Stimulated activated naive CD8-positive, alpha-beta T cell treated with anti-CD3 and anti-CD28 coated beads, Interleukin-15, Interleukin-2, amounts not matched to agents 100 ng/mL and 50 ng/mL, for 24 hours (primary cell): ENCODE data around the gene BZW2.
A peak's percentile ranks its signal among the peaks of the same experiment; 100 is the strongest.

Experiments
- H3K27ac Mint-ChIP-seq: one replicate; pipeline ENCODE4 v1.8.0; 2021; ENCODE audit warnings: mild to moderate bottlenecking, mixed read lengths
- H3K27me3 Mint-ChIP-seq: one replicate; pipeline ENCODE4 v1.8.0; 2021; ENCODE audit warnings: mixed read lengths
- H3K36me3 Mint-ChIP-seq: one replicate; pipeline ENCODE4 v1.8.0; 2021; ENCODE audit warnings: low read depth, mixed read lengths
- H3K4me1 Mint-ChIP-seq: one replicate; pipeline ENCODE4 v1.8.0; 2021; ENCODE audit warnings: low read depth, mixed read lengths
- H3K4me3 Mint-ChIP-seq: one replicate; pipeline ENCODE4 v1.8.0; 2021; ENCODE audit warnings: mild to moderate bottlenecking, mixed read lengths
- H3K9me3 Mint-ChIP-seq: one replicate; pipeline ENCODE4 v1.8.0; 2021; ENCODE audit warnings: mixed read lengths

BZW2 gene

GRCh38 chr7:16634271-16634738, 11.7 kb upstream of the BZW2 start:
- H3K36me3 Mint-ChIP-seq, result peaks cover 36% of the 10 kb centered on the region
- no peaks in the 10 kb centered on the region for H3K9me3 Mint-ChIP-seq
- H3K27ac Mint-ChIP-seq, result no peak overlapping the region
- no peaks in the 10 kb centered on the region for H3K27me3 Mint-ChIP-seq
- peaks cover 4% of the 10 kb centered on the region for H3K4me1 Mint-ChIP-seq
- H3K4me3 Mint-ChIP-seq, result no peak overlapping the region

GRCh38 chr7:16636555-16637101, 9.4 kb upstream of the BZW2 start:
- H3K4me1 Mint-ChIP-seq, result peaks cover 4% of the 10 kb centered on the region
- H3K4me3 Mint-ChIP-seq, result no peak overlapping the region

GRCh38 chr7:16637379-16637778, 8.6 kb upstream of the BZW2 start:
- no peak overlapping the region for H3K4me3 Mint-ChIP-seq
- no peaks in the 10 kb centered on the region for H3K9me3 Mint-ChIP-seq
- no peaks in the 10 kb centered on the region for H3K27me3 Mint-ChIP-seq
- peaks cover 25% of the 10 kb centered on the region for H3K36me3 Mint-ChIP-seq
- peaks cover 10% of the 10 kb centered on the region for H3K4me1 Mint-ChIP-seq
- no peak overlapping the region for H3K27ac Mint-ChIP-seq

More at GRCh38 chr7:16636555-16637101, 9.4 kb upstream of the BZW2 start:
- H3K27me3 Mint-ChIP-seq, result no peaks in the 10 kb centered on the region
- H3K9me3 Mint-ChIP-seq, result no peaks in the 10 kb centered on the region
- H3K27ac Mint-ChIP-seq, result no peak overlapping the region
- H3K36me3 Mint-ChIP-seq, result peaks cover 31% of the 10 kb centered on the region

- no peaks in the 10 kb centered on the region for H3K27me3 Mint-ChIP-seq
- no peaks in the 10 kb centered on the region for H3K9me3 Mint-ChIP-seq
- H3K4me1 Mint-ChIP-seq, result peaks cover 18% of the 10 kb centered on the region
- peaks cover 24% of the 10 kb centered on the region for H3K36me3 Mint-ChIP-seq
- no peak overlapping the region for H3K27ac Mint-ChIP-seq
- no peak overlapping the region for H3K4me3 Mint-ChIP-seq
These were observed 7.4 kb upstream of the BZW2 start for GRCh38 chr7:16638282-16639280.

GRCh38 chr7:16644157-16644556, 1.8 kb upstream of the BZW2 start:
- Mint-ChIP-seq H3K27me3 (no peaks in the 10 kb centered on the region), H3K4me3 (peak overlapping the region; percentile 98), H3K4me1 (peaks cover 52% of the 10 kb centered on the region), H3K27ac (peak overlapping the region; percentile 84), H3K36me3 (peaks cover 19% of the 10 kb centered on the region), H3K9me3 (no peaks in the 10 kb centered on the region)

- Mint-ChIP-seq H3K36me3 (peaks cover 22% of the 10 kb centered on the region), H3K4me1 (peaks cover 58% of the 10 kb centered on the region), H3K4me3 (peak overlapping the region; percentile 98), H3K9me3 (no peaks in the 10 kb centered on the region), H3K27me3 (no peaks in the 10 kb centered on the region), H3K27ac (peak overlapping the region; percentile 98)
These were observed 1.1 kb upstream of the BZW2 start for GRCh38 chr7:16644636-16645592.

- Mint-ChIP-seq H3K4me1 (peaks cover 72% of the 10 kb centered on the region), H3K27me3 (no peaks in the 10 kb centered on the region), H3K9me3 (no peaks in the 10 kb centered on the region), H3K27ac (peak overlapping the region; percentile 98), H3K4me3 (peak overlapping the region; percentile 98), H3K36me3 (peaks cover 34% of the 10 kb centered on the region)
These were observed 591 bp downstream of the BZW2 start for GRCh38 chr7:16646472-16647072.

- Mint-ChIP-seq H3K27ac (peak overlapping the region; percentile 94), H3K4me3 (peak overlapping the region; percentile 98), H3K27me3 (no peaks in the 10 kb centered on the region), H3K9me3 (no peaks in the 10 kb centered on the region), H3K36me3 (peaks cover 39% of the 10 kb centered on the region), H3K4me1 (peaks cover 75% of the 10 kb centered on the region)
These were observed 1.5 kb downstream of the BZW2 start for GRCh38 chr7:16647435-16647960.

GRCh38 chr7:16648551-16648950, 2.6 kb downstream of the BZW2 start:
- H3K27me3 Mint-ChIP-seq, result no peaks in the 10 kb centered on the region
- H3K36me3 Mint-ChIP-seq, result peaks cover 43% of the 10 kb centered on the region
- no peaks in the 10 kb centered on the region for H3K9me3 Mint-ChIP-seq
- H3K27ac Mint-ChIP-seq, result peak overlapping the region; percentile 46
- H3K4me1 Mint-ChIP-seq, result peaks cover 77% of the 10 kb centered on the region
- H3K4me3 Mint-ChIP-seq, result peak overlapping the region; percentile 98

- Mint-ChIP-seq H3K4me3 (peak overlapping the region; percentile 98), H3K36me3 (peaks cover 45% of the 10 kb centered on the region), H3K27ac (peak overlapping the region; percentile 46), H3K9me3 (no peaks in the 10 kb centered on the region), H3K4me1 (peaks cover 73% of the 10 kb centered on the region), H3K27me3 (no peaks in the 10 kb centered on the region)
These were observed 3.2 kb downstream of the BZW2 start for GRCh38 chr7:16649196-16649595.

GRCh38 chr7:16650266-16650665, 4.3 kb downstream of the BZW2 start:
- Mint-ChIP-seq H3K4me3 (no peak overlapping the region), H3K27me3 (no peaks in the 10 kb centered on the region), H3K27ac (no peak overlapping the region)

GRCh38 chr7:16651396-16652239, 5.6 kb downstream of the BZW2 start:
- no peaks in the 10 kb centered on the region for H3K27me3 Mint-ChIP-seq
- peaks cover 76% of the 10 kb centered on the region for H3K4me1 Mint-ChIP-seq
- peaks cover 51% of the 10 kb centered on the region for H3K36me3 Mint-ChIP-seq
- peak overlapping the region; percentile 16 for H3K27ac Mint-ChIP-seq
- no peaks in the 10 kb centered on the region for H3K9me3 Mint-ChIP-seq
- no peak overlapping the region for H3K4me3 Mint-ChIP-seq

More at GRCh38 chr7:16650266-16650665, 4.3 kb downstream of the BZW2 start:
- Mint-ChIP-seq H3K4me1 (peaks cover 70% of the 10 kb centered on the region), H3K36me3 (peaks cover 46% of the 10 kb centered on the region), H3K9me3 (no peaks in the 10 kb centered on the region)

- peaks cover 55% of the 10 kb centered on the region for H3K36me3 Mint-ChIP-seq
- no peaks in the 10 kb centered on the region for H3K9me3 Mint-ChIP-seq
- H3K4me3 Mint-ChIP-seq, result no peak overlapping the region
- peaks cover 74% of the 10 kb centered on the region for H3K4me1 Mint-ChIP-seq
- H3K27me3 Mint-ChIP-seq, result no peaks in the 10 kb centered on the region
- H3K27ac Mint-ChIP-seq, result no peak overlapping the region
These were observed 6.2 kb downstream of the BZW2 start for GRCh38 chr7:16652240-16652583.
